SKM-1 treated with dmso at 0.1 percent for 144 hours (cell line): ENCODE results near the gene ERBB4.
"Not testable (repeated sequence)": the region's sequence is repeated elsewhere in the genome, so short reads cannot be mapped to it uniquely, and the experiment has no call there.

Source experiments
- DNase-seq: peaks from one replicate; lab custom pipeline; 2025; ENCODE audit not compliant: unreplicated experiment; lab: John Stamatoyannopoulos, UW

ERBB4 gene

DNA sequence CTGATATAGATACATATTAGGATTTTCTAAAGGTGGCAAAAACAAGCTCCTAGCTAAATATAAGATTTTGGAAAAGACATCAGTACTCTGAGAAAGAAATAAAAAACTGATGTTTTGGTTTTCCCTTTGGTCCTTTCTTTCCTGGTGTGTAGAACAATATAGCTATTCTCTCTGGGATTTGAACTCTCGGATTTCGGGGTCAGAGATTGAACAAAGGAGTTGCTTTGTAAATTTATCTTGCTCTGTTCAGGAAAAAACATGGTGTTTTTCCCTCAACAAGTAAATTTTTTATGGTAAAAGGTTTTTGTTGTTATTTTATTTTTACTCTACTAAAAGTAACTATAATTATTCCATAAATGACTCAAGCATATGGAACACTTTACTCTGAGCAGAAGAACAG lies 889.3 kb downstream of the ERBB4 start:
- DNase-seq, result no peak

DNA sequence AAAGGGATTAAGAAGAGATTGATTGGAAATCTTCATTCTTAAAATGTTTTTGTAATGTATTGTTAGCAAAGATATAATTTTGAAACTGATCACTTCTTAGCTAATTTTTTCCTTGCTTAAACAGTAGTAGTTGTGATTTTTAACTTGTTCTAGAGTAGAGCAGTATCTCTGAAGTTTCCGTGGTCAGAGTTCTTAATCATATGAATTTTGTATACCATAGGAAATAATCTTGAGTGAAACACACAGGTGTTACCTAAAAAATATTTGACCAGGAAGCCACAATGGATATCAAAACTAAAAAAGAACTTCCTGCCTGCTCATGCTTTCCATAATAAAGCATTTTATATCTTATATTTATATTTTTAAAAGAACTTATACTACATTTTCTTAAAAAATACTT lies 907.1 kb downstream of the ERBB4 start:
- no peak for DNase-seq

DNA sequence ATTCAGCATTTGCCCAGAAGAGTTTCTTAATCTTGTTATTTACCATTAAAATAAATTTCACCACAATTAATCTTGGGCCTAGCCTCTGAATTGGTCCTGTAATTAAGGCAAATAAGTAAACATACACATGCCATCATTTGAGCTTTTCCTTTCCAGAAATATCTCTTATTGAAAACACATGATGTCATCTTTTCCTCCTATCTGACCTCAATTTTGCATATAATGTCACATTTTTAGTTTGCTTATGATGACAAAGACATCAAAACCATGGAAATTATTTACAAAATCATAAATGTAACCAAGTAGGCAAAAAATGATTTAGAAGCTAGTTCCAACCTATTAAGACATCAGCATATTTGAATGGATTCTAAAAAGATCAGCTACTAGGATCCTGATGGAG lies 915.5 kb downstream of the ERBB4 start:
- no peak for DNase-seq

DNA sequence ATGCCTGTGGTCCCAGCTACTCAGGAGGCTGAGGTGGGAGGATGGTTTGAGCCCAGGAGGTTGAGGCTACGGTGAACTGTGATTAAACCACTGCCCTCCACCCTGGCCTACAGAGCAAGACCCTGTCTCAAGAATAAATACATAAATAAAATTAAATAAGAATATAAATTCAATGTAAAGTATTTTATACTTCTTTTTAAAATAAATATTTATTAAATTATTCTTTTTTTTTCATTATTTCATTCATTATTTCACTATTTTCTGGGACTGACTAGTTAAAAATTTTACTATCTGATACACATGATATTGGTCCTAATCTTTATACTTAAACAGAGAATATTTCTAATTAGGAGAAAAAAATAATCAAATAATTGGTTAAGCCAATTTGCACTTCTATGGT lies 917.6 kb downstream of the ERBB4 start:
- DNase-seq, result no peak

DNA sequence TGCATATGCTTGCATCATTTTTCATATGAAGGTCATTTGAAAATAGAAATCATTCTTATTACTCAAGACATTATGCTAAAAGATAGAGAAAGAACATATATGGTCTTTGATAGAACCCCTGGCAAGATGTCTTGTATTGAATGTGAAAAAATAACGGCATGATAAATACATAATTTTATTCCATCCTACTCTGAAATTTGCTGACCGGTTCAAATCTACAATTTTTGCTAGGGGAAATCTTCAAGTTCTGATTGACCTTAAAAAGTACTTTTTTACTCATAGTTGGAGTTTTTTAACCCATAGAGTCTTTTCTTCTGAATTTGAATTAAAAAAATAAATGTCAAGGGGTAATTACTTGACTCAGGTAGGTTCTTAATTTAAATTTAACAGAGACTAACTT lies 920.8 kb downstream of the ERBB4 start:
- DNase-seq, result no peak

DNA sequence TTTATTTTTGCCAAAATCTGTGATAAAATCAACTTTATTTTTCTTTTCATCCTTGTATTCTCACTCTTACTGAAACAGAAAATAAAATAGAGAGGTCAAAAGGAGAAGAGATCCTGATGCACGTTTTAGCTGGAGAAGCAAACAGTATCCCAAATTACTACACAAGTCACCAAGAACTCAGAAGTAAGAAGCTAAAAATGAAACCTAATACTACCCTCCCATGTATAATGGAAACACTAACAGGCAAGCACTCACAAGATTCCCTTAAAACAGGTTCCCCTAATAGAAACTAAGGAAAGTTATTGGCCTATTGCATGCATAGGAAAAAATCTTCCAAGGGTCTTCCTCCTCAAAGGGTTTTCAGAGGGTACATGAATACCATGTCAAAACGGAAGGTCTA lies 927.0 kb downstream of the ERBB4 start:
- DNase-seq, result no peak

DNA sequence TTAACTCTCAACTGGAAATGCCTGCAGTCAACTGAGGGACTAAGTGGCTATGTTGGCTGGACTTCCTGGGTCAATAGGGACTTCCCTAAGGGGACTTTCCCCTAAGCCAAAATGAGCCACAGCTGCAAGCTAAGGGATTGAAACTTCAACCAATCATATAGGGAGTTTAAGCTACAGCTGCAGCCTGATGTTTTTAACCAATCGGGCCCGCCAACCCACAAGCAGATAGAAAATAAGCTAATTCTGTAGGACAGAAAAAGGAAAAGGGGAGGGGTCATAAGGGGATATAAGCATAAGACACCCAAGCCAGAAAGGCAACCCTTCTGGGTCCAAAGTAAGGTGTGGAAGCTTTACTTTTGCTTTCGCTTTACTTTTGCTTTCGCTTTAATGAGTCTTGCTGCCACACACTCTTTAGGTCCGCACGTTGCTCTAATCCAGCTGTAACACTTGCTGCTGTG lies 927.5 kb downstream of the ERBB4 start:
- peak; percentile 29 for DNase-seq

DNA sequence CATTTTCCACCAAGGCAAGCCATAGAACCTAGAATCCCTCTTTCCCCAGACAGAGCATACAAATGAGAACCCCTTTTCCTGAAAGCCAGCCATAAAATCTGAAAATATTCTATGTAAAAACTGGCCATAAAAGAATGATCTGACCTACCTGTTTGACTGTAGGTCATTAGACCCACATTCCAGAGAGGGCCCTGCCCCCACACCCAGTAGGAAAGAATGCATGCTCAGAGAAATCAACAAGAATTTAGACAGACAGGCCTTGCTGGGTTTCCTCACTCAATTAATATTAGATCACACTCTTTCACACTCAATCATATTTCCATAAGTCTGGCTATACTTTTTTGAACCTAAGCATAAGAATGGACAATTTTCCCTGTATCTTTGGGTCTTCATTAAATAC lies 929.5 kb downstream of the ERBB4 start:
- no peak for DNase-seq

DNA sequence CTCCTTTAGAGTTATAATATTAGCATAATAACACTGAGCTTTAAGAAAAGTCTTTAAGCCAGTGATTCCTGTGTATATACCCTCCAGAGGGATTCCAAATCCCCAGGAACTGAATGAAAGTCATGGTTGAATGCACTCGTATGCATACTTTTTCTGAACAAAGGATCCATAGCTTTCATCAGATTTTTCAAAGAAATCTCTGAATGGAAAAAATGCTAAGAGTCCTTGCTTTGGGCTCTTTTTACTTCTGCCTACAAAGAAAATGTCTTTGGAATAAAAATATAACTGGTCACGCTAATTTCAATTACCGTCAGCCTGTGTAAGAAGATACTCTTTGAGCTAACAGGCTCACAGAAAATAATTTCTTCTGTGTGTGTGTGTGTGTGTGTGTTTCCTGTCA lies 939.5 kb downstream of the ERBB4 start:
- no peak for DNase-seq

DNA sequence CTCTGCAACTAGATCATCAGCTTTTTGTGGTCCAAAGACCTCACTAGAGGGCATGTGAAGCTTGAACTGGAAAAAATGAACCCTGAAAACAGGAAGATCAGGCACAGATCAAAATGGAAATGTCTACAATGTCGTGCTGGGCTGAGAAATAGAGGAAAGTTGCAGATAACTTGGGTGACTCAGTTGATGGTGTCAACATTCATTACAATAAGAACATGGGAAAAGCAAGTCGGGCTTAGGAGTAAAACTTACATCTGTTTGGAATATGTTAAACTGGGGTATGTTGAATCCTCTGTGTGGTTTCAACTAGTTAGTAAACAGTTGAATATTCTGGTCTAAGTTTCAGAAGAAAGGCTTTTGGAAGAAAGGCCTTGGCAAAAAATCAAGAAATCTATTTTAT lies 940.4 kb downstream of the ERBB4 start:
- no peak for DNase-seq

DNA sequence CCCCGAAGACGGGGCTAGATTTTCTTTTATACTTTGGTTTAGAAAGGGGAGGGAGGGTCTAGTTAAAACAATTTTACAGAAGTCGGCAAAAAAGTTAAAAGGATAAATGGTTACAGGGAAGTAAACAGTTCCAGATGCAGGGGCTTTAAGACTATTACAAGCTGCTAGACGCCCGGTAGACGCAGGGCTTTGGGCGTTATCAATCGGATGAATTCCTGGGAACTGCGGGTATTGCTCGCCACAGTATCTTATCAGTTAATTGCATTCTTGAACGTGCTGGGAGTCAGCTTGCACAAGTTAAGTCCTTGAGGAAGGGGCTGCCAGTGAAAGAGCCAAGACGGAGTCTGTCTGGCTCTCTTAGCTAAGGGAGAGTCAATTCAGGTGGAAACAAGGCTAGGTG lies 946.6 kb downstream of the ERBB4 start:
- not testable (repeated sequence) for DNase-seq

DNA sequence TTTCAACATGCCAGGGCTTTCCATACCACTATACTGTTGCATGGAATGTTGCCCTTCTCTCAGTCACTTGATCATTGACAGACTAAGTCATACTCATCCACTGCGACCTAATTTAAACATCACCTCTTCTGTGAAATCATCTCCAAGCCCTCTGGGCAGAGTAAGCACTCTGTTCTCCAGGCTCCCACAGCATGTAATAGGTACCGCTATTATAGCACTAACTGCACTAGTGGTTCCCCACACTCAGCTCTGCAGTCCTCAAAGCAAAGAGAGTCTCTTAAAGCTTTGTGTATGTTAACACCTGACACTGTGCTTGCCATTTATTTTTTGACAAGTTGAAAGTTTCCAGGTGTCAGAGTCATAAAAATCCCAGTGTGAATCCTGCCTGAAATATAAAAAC lies 947.2 kb downstream of the ERBB4 start:
- DNase-seq, result no peak

DNA sequence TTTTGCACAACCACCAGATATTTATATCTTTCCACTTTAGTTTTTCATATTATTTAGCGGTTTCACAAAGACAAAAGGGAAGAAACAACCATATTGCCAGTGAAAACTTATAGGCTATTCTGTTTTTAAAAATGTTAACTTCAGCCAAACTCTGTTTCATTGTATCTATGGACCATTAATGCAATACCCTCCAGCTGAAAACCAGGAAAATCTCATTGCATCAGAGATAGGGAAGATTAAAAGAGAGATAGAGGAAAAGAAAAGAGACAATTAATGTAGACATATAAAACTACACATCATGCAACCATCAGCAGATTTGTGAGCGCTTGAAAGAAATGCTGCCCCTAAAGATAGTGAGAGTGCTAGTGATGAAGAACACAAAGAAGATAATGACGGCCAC lies 970.2 kb downstream of the ERBB4 start:
- DNase-seq, result no peak

DNA sequence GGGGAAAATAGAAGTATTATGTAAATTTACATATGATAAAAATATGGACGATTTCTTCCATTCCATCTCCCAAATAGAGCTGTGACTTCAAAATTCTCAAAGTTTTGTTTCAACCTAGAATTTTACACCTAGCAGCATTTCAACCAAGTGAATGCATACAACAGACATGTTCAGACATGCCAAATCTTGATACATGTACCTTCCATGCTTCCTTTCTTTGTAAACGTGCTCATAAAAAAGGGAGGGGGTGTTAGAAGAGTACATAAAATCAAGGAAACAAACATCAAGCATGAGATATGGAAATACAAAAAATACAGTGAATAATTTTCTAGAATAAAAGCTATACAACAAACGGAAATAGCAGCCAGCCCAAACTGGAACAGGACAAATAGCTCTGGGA lies 974.2 kb downstream of the ERBB4 start:
- no peak for DNase-seq

DNA sequence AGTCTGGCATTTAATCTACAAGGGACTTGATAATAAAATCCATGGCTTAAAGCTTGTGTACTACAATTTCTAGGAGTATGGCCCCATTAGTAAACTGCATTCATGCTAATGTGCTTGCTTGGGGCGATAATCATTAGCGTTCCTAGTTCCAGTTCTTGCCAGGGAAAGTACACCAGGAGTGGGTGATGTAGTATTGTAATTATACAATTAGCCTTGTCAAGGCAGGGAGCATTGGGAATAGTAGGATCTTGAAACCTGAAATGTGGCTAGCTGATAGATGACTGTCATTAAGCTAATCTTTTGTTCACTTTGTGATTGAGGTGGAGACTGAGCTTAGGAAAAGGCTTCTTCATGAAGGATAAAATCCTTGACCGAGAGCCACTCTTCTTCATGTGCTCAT lies 993.0 kb downstream of the ERBB4 start:
- no peak for DNase-seq

DNA sequence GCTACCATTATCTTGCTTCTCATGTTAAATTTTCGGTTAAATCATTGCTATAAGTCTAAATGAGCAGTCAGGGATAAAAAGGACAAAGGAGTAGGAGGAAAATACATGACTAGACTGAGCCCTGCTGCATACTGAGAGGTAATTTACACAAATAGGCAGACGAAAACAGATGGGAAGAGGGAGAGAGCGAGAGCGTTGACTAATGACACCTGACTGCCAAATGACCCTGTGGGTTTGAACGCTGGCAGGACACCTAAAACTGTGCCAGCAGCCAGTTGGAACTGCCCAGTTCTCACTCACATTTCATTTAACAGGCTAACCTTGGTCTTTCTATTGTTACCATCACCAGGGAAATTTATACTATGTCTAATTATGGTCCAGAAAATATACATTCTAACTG lies 1004.0 kb downstream of the ERBB4 start:
- no peak for DNase-seq

DNA sequence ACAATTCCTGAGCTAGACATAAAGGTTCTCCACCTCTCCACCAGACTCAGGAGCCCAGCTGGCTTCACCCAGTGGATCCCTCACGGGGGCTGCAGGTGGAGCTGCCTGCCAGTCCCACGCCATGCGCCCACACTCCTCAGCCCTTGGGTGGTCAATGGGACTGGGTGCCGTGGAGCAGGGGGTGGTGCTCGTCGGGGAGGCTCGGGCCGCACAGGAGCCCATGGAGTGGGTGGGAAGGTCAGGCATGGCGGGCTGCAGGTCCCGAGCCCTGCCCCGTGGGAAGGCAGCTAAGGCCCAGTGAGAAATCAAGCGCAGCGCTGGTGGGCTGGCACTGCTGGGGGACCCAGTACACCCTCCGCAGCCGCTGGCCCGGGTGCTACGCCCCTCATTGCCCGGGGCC lies 1014.4 kb downstream of the ERBB4 start:
- DNase-seq, result not testable (repeated sequence)

DNA sequence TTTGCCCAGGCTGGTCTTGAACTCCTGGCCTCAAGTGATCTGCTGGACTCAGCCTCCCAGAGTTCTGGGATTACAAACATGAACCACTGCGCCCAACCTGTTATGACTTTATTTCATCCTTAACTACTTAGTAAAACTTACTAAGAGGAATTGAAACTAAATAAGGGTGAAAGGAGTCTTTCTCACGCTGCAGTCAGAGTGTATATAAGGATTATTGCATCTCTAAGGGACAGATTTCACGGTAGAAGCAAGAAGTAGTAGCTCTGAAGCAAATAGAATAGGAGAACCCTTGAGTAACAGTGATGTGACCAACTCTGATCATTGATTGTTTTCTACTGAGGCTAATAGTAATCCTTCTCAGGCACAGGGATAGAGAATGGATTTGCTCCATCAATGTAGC lies 1022.1 kb downstream of the ERBB4 start:
- DNase-seq, result no peak

DNA sequence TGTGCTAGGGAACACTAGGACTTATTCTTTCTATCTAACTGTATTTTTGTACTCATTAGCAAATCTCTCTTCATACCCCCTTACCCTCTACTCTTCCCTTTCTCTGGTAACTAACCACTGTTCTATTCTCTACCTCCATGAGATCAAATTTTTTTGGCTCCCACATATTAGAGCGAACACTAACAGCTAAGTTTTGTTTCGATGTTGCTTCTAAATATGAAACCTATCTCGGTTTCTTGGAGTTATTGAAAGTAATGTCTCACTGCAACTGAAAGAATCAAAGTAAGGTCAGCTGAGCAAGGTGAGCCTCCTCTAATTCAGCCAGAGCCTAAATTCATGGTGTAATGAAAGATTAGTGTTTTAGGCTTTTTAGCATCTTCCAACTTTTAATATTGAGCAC lies 1024.6 kb downstream of the ERBB4 start:
- no peak for DNase-seq

DNA sequence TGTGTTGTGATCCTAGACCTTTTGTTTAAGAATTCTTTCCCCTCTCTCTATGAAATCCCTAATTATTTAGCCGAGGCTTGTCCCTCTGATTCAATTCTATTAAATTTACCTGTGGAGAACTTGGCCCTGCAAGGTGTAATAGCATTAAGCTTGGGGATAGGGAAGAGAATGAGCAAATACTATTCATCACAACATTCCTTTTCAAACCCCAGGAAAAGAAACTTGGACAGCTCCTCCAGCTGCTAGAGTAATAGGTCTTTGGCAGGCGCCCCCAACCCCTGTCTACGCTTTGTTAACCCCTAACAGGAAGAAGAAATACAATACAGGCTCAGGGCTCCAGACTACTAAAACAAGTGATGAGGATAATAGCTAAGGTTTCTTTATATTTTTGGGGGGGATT lies 1025.2 kb downstream of the ERBB4 start:
- no peak for DNase-seq

DNA sequence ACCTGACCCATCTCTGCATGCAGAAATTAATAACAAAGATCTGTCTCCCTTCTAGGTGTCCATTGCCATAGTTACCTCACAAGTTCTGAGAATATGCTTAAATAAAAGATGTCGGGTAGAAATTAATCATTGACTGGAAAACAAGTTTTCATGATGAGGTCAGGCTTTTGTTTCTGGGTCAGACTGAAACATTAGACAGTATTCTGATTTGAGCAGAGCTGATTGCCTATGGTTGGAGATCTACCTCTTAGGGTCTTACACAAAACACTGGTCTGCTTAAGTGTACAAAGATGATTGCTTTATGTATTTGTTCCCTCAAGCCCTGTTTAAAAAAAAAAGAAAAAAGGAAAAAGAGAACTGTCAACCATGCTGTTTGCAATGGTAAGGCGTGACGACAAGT lies 1025.8 kb downstream of the ERBB4 start:
- no peak for DNase-seq

DNA sequence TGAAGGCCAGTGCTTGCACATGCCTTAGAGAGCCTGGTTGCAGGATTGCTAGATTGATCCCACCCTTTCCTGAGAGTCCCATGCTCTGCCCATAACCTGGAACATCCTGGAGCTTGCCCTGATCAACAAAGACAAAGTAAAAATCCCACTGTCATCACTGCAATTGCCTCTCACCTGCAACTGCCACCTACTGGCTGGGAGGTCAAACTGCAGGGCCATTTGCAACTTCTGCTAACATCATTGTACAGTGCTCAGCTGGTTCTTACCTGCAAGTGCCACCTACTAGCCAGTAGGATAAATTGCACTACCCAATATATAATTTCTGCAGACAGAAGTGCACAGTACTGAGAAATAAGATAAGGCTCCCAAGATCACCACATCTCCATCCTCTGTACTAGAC lies 1034.7 kb downstream of the ERBB4 start:
- DNase-seq, result no peak

DNA sequence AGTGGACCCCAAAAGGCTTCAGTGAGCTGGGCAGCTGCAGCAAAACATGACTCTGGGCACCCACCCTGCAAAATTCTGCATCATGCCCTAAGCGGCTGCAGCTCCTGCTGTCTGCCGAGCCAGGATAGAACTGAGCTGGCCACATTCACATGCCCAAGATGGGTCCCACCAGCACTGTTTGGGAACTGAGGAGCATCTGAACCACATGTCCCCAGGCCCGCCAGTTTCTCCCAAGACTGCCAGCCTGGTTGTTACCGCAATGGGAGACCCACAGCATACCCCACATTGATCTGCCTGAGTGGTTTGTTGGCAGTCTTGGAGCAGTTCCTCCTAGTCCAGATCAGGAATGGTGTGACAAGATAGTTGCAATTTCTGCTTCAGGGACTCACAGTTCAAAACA lies 1035.4 kb downstream of the ERBB4 start:
- no peak for DNase-seq

DNA sequence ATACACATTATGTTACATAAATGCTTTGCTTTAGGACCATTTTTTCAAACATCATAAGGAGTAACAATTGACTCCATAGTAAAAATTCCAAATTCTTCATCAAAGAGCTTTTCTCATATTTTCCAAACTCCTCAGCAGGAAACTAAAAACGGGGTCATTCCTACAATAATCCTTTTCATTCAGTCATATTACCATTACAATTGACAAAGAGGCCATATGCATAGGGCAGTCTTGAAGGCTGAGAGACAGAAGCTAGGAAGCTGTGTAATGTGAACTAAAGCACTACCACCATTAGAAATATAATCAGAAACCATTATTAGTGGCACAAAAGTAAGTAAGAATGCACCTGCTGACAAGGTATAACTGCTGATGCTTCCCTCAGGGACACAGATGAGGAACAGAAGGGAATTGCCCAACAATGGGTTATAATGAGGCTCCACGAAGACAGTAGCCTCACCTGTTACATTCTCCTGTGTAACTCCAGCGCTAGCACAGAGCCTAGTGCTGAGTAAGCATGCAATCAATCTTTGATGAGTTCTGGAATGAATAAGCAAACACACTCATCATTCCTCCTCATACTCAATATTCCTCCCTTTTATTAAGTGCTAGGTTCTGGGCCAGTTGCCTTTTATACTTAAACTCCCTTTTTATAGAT lies 1039.9 kb downstream of the ERBB4 start:
- DNase-seq, result no peak
